Fibroblast of skin of back (primary cell): ENCODE data around the gene SMIM24.
"Not testable (repeated sequence)": the region's sequence is repeated elsewhere in the genome, so short reads cannot be mapped to it uniquely, and the experiment has no call there.

ENCODE experiments used
- DNase-seq: peaks from one replicate; pipeline ENCODE4 v3.0.0-alpha.2; 2013

Gene SMIM24

DNA sequence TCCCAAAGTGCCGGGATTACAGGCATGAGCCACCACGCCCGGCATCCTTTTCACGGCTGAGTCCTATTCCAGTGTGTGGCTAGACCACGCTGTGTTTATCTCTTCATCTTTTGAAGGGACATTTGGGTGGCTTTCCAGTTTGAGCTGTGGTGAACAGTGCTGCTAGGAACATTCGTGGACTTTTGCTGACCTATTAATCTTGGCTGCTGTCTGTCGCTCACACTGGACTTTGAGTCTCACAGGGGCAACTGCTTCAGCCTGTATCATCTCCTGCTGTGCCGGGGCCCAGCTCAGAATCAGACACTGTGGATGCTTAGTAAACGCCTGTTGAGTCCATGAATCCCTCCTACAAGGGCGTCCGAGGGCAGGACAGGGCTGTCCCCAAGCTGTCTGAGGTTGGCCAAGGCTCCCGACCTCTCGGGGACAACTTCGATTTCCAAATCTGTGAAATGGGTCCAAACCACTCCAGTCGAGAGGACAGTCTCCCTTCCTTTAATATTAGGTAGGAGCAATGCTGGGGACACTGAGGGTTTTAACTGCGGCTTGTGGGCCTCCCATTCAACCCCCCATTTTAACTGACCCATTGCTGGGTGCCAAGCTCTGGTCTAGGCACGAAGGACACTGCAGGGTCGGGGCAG lies 48.4 kb downstream of the SMIM24 start:
- DNase-seq, result no peak

DNA sequence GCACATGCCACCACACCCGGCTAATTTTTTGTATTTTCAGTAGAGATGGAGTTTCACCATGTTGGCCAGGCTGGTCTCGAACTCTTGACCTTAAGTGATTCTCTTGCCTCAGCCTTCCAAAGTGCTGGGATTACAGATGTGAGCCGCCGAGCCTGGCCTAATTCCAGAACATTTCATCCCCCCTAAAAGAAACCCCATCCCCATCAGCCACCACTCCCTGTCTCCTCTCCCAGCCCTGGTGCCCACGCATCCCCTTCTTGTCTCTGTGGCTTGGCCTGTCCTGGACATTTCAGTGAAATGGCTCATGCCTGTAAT lies 50.0 kb downstream of the SMIM24 start:
- not testable (repeated sequence) for DNase-seq

DNA sequence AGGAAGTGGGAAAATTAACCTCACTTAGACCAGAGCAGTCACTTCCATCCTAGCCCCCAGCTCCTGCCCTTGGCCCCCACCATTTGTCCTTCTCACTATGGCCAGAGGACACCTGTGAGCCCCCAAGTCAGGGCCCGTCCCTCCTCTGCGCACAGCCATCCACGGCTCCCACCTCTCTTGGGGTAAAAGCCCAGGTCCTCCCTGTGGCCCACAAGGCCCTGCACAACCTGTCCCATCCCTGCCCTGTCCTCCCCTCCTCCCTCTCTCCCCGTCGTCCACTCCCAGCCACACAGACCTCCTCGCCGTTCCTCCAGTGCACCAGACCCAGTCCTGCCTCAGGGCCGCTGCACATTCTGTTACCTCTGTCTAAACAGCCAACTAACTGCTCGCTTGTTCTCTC lies 53.9 kb downstream of the SMIM24 start:
- no peak for DNase-seq
